SKM-1 treated with dmso at 0.1 percent for 144 hours (cell line): Measurements from ENCODE around the gene KIF16B.

Experiments
- DNase-seq: peaks from one replicate; lab custom pipeline; 2025; ENCODE audit not compliant: unreplicated experiment; lab: John Stamatoyannopoulos, UW

Gene KIF16B

GRCh38 chr20:16364320-16364687, 208.9 kb downstream of the KIF16B start:
- no peak for DNase-seq

- DNase-seq = no peak
Measured at GRCh38 chr20:16363506-16364319, 209.5 kb downstream of the KIF16B start.

- no peak for DNase-seq
Measured at GRCh38 chr20:16362642-16363041, 210.6 kb downstream of the KIF16B start.

- no peak for DNase-seq
Measured at GRCh38 chr20:16360668-16361067, 212.6 kb downstream of the KIF16B start.

GRCh38 chr20:16353417-16353781, 219.8 kb downstream of the KIF16B start:
- DNase-seq = no peak

GRCh38 chr20:16352751-16353416, 220.4 kb downstream of the KIF16B start:
- DNase-seq = no peak

- no peak for DNase-seq
Measured at GRCh38 chr20:16352321-16352720, 220.9 kb downstream of the KIF16B start.

GRCh38 chr20:16351415-16351814, 221.8 kb downstream of the KIF16B start:
- DNase-seq = no peak

GRCh38 chr20:16350465-16350864, 222.8 kb downstream of the KIF16B start:
- DNase-seq = no peak

GRCh38 chr20:16349523-16350260, 223.6 kb downstream of the KIF16B start:
- DNase-seq = no peak

GRCh38 chr20:16346956-16347355, 226.3 kb downstream of the KIF16B start:
- no peak for DNase-seq

GRCh38 chr20:16337707-16338106, 235.5 kb downstream of the KIF16B start:
- DNase-seq = no peak

GRCh38 chr20:16327606-16328005, 245.6 kb downstream of the KIF16B start:
- no peak for DNase-seq

GRCh38 chr20:16321291-16321690, 252.0 kb downstream of the KIF16B start:
- DNase-seq = no peak

- no peak for DNase-seq
Measured at GRCh38 chr20:16317445-16318362, 255.5 kb downstream of the KIF16B start.

GRCh38 chr20:16316513-16316912, 256.7 kb downstream of the KIF16B start:
- DNase-seq = no peak

GRCh38 chr20:16314748-16315159, 258.5 kb downstream of the KIF16B start:
- DNase-seq = no peak

- DNase-seq = no peak
Measured at GRCh38 chr20:16314320-16314719, 258.9 kb downstream of the KIF16B start.

GRCh38 chr20:16313917-16314316, 259.3 kb downstream of the KIF16B start:
- DNase-seq = no peak

- DNase-seq = no peak
Measured at GRCh38 chr20:16312998-16313397, 260.2 kb downstream of the KIF16B start.

- no peak for DNase-seq
Measured at GRCh38 chr20:16311756-16312155, 261.5 kb downstream of the KIF16B start.
